HG03108 (cell line): Measurements from ENCODE around the gene FMR1NB.

ENCODE experiments used
- ATAC-seq: cut with Tn5 transposase; IDR thresholded peaks from one replicate; pipeline ENCODE4 v1.9.1; 2021; ENCODE audit warnings: moderate library complexity; ENCODE audit not compliant: unreplicated experiment

Gene FMR1NB

GRCh38 chrX:148069759-148070503 lies 88.8 kb downstream of the FMR1NB start:
- no peak for ATAC-seq

DNA sequence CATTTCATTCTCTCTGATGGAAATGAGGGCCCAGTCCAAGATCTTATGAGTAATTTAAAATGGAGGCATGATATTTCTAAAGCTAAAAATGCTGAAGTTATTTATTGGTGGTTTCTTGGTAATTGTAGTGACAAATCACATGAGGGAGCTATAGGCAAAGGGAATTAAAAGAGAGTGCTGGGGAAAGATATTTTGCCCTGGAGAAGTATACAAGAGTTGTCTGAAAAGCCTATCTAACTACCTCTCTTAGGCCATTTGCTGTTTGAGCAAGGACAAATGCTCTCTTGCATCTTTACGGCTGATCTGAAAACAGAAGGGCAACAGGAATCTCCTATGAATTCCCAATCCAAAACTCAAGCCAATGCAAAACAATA lies 89.4 kb downstream of the FMR1NB start:
- ATAC-seq: no peak
